Keratinocyte (primary cell): ENCODE data around the gene KCNAB2. TPM values are rescaled to one million over a fixed set of nuclear protein-coding genes. Genes with fewer than 3 reads are reported as not detected.

Experiments used
- DNase-seq: peaks from one replicate; pipeline ENCODE4 v3.0.0-alpha.2; 2011; ENCODE audit warnings: low read depth, missing footprints, low spot score
- FAIRE-seq: peaks from 2 replicates; lab custom pipeline; 2011; peaks lifted over from hg19 to GRCh38; lab: Jason Lieb, UNC
- H2AFZ ChIP-seq: 2 replicates; pipeline ENCODE4 v1.6.0; 2012; ENCODE audit warnings: low read length, control low read depth, inconsistent platforms; ENCODE audit not compliant: control insufficient read depth
- H3K27ac ChIP-seq: 2 replicates; pipeline ENCODE4 v1.5.1; 2011; ENCODE audit warnings: low read length; ENCODE audit not compliant: control insufficient read depth, insufficient read depth
- H3K27me3 ChIP-seq: 3 replicates; pipeline ENCODE4 v1.6.0; 2011; ENCODE audit warnings: low read length; ENCODE audit not compliant: control insufficient read depth, insufficient read depth; ENCODE audit errors: extremely low read depth
- H3K36me3 ChIP-seq, 2 experiments: 2 replicates in 1 of 2; 3 replicates in 1 of 2; pipeline ENCODE4 v1.5.1; 2011; ENCODE audit warnings: low read length in 2 of 2, mild to moderate bottlenecking in 1 of 2; ENCODE audit not compliant: control insufficient read depth in 2 of 2, insufficient read depth in 2 of 2; ENCODE audit errors: extremely low read depth in 1 of 2
- H3K4me1 ChIP-seq: 3 replicates; pipeline ENCODE4 v1.5.1; 2011; ENCODE audit warnings: low read length; ENCODE audit not compliant: control insufficient read depth, insufficient read depth; ENCODE audit errors: extremely low read depth
- H3K4me2 ChIP-seq: 3 replicates; pipeline ENCODE4 v1.6.0; 2011; ENCODE audit warnings: low read depth, low read length; ENCODE audit not compliant: control insufficient read depth, insufficient read depth; ENCODE audit errors: extremely low read depth
- H3K4me3 ChIP-seq, 3 experiments: fragments of 200-600 bp in 1 of 3; sonication (generic) in 1 of 3; 2 replicates in 2 of 3; 3 replicates in 1 of 3; pipeline ENCODE4 v1.5.1; 2011 to 2016; ENCODE audit warnings: low read length in 3 of 3, mild to moderate bottlenecking in 3 of 3, control low read depth in 2 of 3, inconsistent platforms in 1 of 3, low read depth in 1 of 3, mixed read lengths in 1 of 3, mixed run types in 1 of 3, moderate library complexity in 1 of 3; ENCODE audit not compliant: control insufficient read depth in 2 of 3, insufficient read depth in 2 of 3; ENCODE audit errors: extremely low read depth in 1 of 3
- H3K79me2 ChIP-seq: 2 replicates; pipeline ENCODE4 v1.6.0; 2012; ENCODE audit warnings: low read length; ENCODE audit not compliant: control insufficient read depth, insufficient read depth
- H3K9ac ChIP-seq: 3 replicates; pipeline ENCODE4 v1.6.0; 2011; ENCODE audit warnings: low read length; ENCODE audit not compliant: control insufficient read depth, insufficient read depth; ENCODE audit errors: extremely low read depth
- H3K9me1 ChIP-seq: 3 replicates; pipeline ENCODE4 v1.6.0; 2011; ENCODE audit warnings: low read length; ENCODE audit not compliant: control insufficient read depth, insufficient read depth; ENCODE audit errors: extremely low read depth
- H3K9me3 ChIP-seq: 2 replicates; pipeline ENCODE4 v1.5.1; 2012; ENCODE audit warnings: low read depth, low read length; ENCODE audit not compliant: control insufficient read depth
- H4K20me1 ChIP-seq: 3 replicates; pipeline ENCODE4 v1.6.0; 2011; ENCODE audit warnings: low read length; ENCODE audit not compliant: control insufficient read depth, insufficient read depth; ENCODE audit errors: extremely low read depth
- CTCF ChIP-seq, 3 experiments: IDR thresholded peaks in 1 of 3; conservative IDR thresholded peaks in 1 of 3; optimal IDR thresholded peaks in 1 of 3; 2 replicates in 2 of 3; 3 replicates in 1 of 3; pipeline versions ENCODE3 to v1.5.1; 2011; ENCODE audit warnings: low read length in 3 of 3, mild to moderate bottlenecking in 3 of 3, moderate library complexity in 2 of 3, control low read depth in 1 of 3, inconsistent platforms in 1 of 3; ENCODE audit not compliant: insufficient read depth in 2 of 3; ENCODE audit errors: extremely low read depth in 1 of 3
- EZH2 ChIP-seq: IDR thresholded peaks from one replicate; pipeline ENCODE4 v1.6.1; 2012; ENCODE audit warnings: inconsistent platforms, mild to moderate bottlenecking, low read length, moderate library complexity
- dilution Hi-C: fragments of 300-500 bp; cut with MboI; formaldehyde crosslinking; loops from one replicate; pipeline ENCODE4 v1.7.0; 2020; ENCODE audit warnings: low sequenced_read_pairs; ENCODE audit not compliant: extremely low pct_ligation_motif_present
- polyA plus RNA-seq, 5 experiments: library from polyadenylated mRNA; depleted of rRNA in 3 of 5; stranded (reverse) in 3 of 5; stranded (forward) in 1 of 5; unstranded in 1 of 5; fragments of >200 nt; gene quantifications; 1 replicate in 1 of 5; 2 replicates in 3 of 5; 3 replicates in 1 of 5; pipeline versions ENCODE4 v1.2.1 to v1.2.3, GENCODE V29; 2011 to 2012; ENCODE audit warnings: missing spikeins in 2 of 5, low read depth in 1 of 5, low replicate concordance in 1 of 5

KCNAB2 gene
- polyA plus RNA-seq, 1 donor (not counting 4 experiments of a cell fraction or from before 2014, with no cell fraction given): 1.8 TPM

DNA sequence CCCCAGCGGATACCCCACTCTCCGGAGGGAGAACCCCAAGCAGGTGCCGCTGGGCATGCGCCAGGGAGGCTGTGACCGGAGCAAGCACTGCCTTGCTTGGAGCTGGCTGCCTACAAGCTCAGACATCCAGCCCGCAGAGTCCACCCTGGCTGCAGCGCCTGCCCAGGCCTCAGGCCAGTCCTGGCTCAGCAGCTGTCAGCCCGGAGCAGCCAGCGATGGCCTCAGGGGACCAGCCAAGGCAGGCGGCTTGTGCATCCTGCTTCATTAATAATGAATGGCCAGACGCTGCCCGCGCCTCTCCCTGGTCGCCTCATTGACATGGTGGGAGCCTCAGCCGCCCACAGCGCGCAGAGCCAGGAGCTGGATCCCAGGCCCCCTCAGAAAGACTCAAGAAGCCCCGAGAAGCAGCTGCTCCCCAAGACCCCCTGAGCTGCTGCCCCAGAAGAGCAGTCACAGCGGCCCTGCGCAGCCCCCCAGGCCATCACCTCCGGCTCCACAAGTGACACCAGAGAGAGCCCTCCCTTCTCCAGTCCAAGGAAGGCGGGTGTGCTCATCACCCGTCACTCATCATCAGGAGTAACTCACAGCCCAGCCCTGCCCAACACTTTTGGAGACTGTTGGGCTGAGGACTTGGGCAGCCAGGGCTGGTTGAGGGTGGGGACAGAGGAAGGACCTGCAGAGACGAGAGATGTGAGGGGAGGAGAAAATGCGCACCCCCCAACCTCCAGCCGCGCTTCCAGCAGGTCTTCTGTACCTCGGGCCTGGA is 19.6 kb downstream of the KCNAB2 start:
- Histone ChIP-seq H3K36me3 (no peaks in the 10 kb centered on the region), H3K4me3 (no peak overlapping the region), H3K4me2 (no peak overlapping the region), H3K9me3 (no peaks in the 10 kb centered on the region), H3K27ac (no peak overlapping the region), H3K9ac (no peak overlapping the region), H4K20me1 (no peaks in the 10 kb centered on the region), H3K27me3 (peaks cover 7% of the 10 kb centered on the region), H3K79me2 (no peaks in the 10 kb centered on the region), H3K9me1 (no peaks in the 10 kb centered on the region), H3K4me1 (no peaks in the 10 kb centered on the region), H2AFZ (no peak overlapping the region)
- TF ChIP-seq CTCF (optimal IDR thresholded peaks at IDR 0.05 in 1 of 3, IDR thresholded peaks at IDR 0.05 in 1 of 3, conservative IDR thresholded peaks at IDR 0.05 in 1 of 3; ENCODE audit: extremely low read depth in 1 of 3, insufficient read depth in 2 of 3, low read length in 3 of 3) (no peak), EZH2 (no peak)
- DNase-seq: no peak
- no peak for FAIRE-seq
- dilution Hi-C loops: no loop called here

- Histone ChIP-seq H4K20me1 (no peaks in the 10 kb centered on the region), H3K4me3 (no peak overlapping the region), H3K9me1 (no peaks in the 10 kb centered on the region), H2AFZ (no peak overlapping the region), H3K79me2 (no peaks in the 10 kb centered on the region), H3K9me3 (no peaks in the 10 kb centered on the region), H3K9ac (no peak overlapping the region), H3K27me3 (peaks cover 6% of the 10 kb centered on the region), H3K4me2 (no peak overlapping the region), H3K36me3 (no peaks in the 10 kb centered on the region), H3K27ac (no peak overlapping the region), H3K4me1 (no peaks in the 10 kb centered on the region)
- FAIRE-seq: no peak
- DNase-seq: no peak
- TF ChIP-seq EZH2 (no peak), CTCF (optimal IDR thresholded peaks at IDR 0.05 in 1 of 3, IDR thresholded peaks at IDR 0.05 in 1 of 3, conservative IDR thresholded peaks at IDR 0.05 in 1 of 3; ENCODE audit: extremely low read depth in 1 of 3, insufficient read depth in 2 of 3, low read length in 3 of 3) (no peak)
- dilution Hi-C loops: no loop called here
Observed at GRCh38 chr1:6066680-6067079, 21.0 kb downstream of the KCNAB2 start.
